ENCODE data around the gene TBC1D24. TPM values are rescaled to one million over a fixed set of nuclear protein-coding genes. Genes with fewer than 3 reads are reported as not detected.
"Not testable (repeated sequence)": the region's sequence is repeated elsewhere in the genome, so short reads cannot be mapped to it uniquely, and the experiment has no call there.

TBC1D24 gene
- total RNA-seq, 1 donor from 2014 or later, result 7.8 TPM

GRCh38 chr16:2479996-2480395, 5.1 kb downstream of the TBC1D24 start:
- not testable (repeated sequence) for H3K27me3 ChIP-seq (ENCODE audit: control insufficient read depth in 3 of 3, insufficient read depth in 3 of 3, low read length in 3 of 3); H3K27ac ChIP-seq (ENCODE audit: low read depth, low read length)
- H3K4me1 ChIP-seq (ENCODE audit: control insufficient read depth in 3 of 3, insufficient read depth in 3 of 3, low read length in 3 of 3), result peaks cover 37 to 46% (median 38%) of the 10 kb centered on the region in 3 donors

GRCh38 chr16:2480948-2481347, 6.0 kb downstream of the TBC1D24 start:
- H3K4me1 ChIP-seq (ENCODE audit: control insufficient read depth in 3 of 3, insufficient read depth in 3 of 3, low read length in 3 of 3), result peaks cover 32 to 45% (median 38%) of the 10 kb centered on the region in 3 donors
- H3K9me3 ChIP-seq (ENCODE audit: control insufficient read depth in 3 of 3, low read length in 3 of 3), result no peaks in the 10 kb centered on the region
- no peaks in the 10 kb centered on the region for H3K27me3 ChIP-seq (ENCODE audit: control insufficient read depth in 3 of 3, insufficient read depth in 3 of 3, low read length in 3 of 3)
- H3K27ac ChIP-seq (ENCODE audit: low read depth, low read length), result no peak overlapping the region
- no peak overlapping the region for H3K9ac ChIP-seq (ENCODE audit: low read depth in 1 of 3, low read length in 3 of 3)
- H3K36me3 ChIP-seq (ENCODE audit: control insufficient read depth in 3 of 3, insufficient read depth in 3 of 3, low read length in 3 of 3), result no peaks in the 10 kb centered on the region
- H3K4me3 ChIP-seq (ENCODE audit: low read length in 3 of 3), result no peak overlapping the region

More at GRCh38 chr16:2479996-2480395, 5.1 kb downstream of the TBC1D24 start:
- H3K9me3 ChIP-seq (ENCODE audit: control insufficient read depth in 3 of 3, low read length in 3 of 3); H3K4me3 ChIP-seq (ENCODE audit: low read length in 3 of 3); H3K9ac ChIP-seq (ENCODE audit: low read depth in 1 of 3, low read length in 3 of 3); H3K36me3 ChIP-seq (ENCODE audit: control insufficient read depth in 3 of 3, insufficient read depth in 3 of 3, low read length in 3 of 3): not testable (repeated sequence)

- peaks cover 31 to 43% (median 40%) of the 10 kb centered on the region in 3 donors for H3K4me1 ChIP-seq (ENCODE audit: control insufficient read depth in 3 of 3, insufficient read depth in 3 of 3, low read length in 3 of 3)
- H3K27me3 ChIP-seq (ENCODE audit: control insufficient read depth in 3 of 3, insufficient read depth in 3 of 3, low read length in 3 of 3), result no peaks in the 10 kb centered on the region
- H3K36me3 ChIP-seq (ENCODE audit: control insufficient read depth in 3 of 3, insufficient read depth in 3 of 3, low read length in 3 of 3), result no peaks in the 10 kb centered on the region
- H3K27ac ChIP-seq (ENCODE audit: low read depth, low read length), result no peak overlapping the region
- no peak overlapping the region for H3K4me3 ChIP-seq (ENCODE audit: low read length in 3 of 3)
- H3K9me3 ChIP-seq (ENCODE audit: control insufficient read depth in 3 of 3, low read length in 3 of 3), result no peaks in the 10 kb centered on the region
- H3K9ac ChIP-seq (ENCODE audit: low read depth in 1 of 3, low read length in 3 of 3), result peak overlapping the region in 2 of 3 donors; percentile 12 to 83
Observed at GRCh38 chr16:2481676-2482075, 6.7 kb downstream of the TBC1D24 start.

- peak overlapping the region in 2 of 3 donors; percentile 12 to 83 for H3K9ac ChIP-seq (ENCODE audit: low read depth in 1 of 3, low read length in 3 of 3)
- H3K4me3 ChIP-seq (ENCODE audit: low read length in 3 of 3), result peak overlapping the region in 2 of 3 donors; percentile 49 to 67
- no peaks in the 10 kb centered on the region for H3K27me3 ChIP-seq (ENCODE audit: control insufficient read depth in 3 of 3, insufficient read depth in 3 of 3, low read length in 3 of 3)
- peak overlapping the region; percentile 85 for H3K27ac ChIP-seq (ENCODE audit: low read depth, low read length)
- no peaks in the 10 kb centered on the region for H3K9me3 ChIP-seq (ENCODE audit: control insufficient read depth in 3 of 3, low read length in 3 of 3)
- H3K4me1 ChIP-seq (ENCODE audit: control insufficient read depth in 3 of 3, insufficient read depth in 3 of 3, low read length in 3 of 3), result peaks cover 35 to 48% (median 46%) of the 10 kb centered on the region in 3 donors
- no peaks in the 10 kb centered on the region for H3K36me3 ChIP-seq (ENCODE audit: control insufficient read depth in 3 of 3, insufficient read depth in 3 of 3, low read length in 3 of 3)
Observed at GRCh38 chr16:2482249-2482648, 7.3 kb downstream of the TBC1D24 start.

- no peaks in the 10 kb centered on the region for H3K27me3 ChIP-seq (ENCODE audit: control insufficient read depth in 3 of 3, insufficient read depth in 3 of 3, low read length in 3 of 3)
- H3K4me3 ChIP-seq (ENCODE audit: low read length in 3 of 3), result peak overlapping the region; percentile 43 to 67 (median 49)
- peak overlapping the region; percentile 74 to 83 (median 77) for H3K9ac ChIP-seq (ENCODE audit: low read depth in 1 of 3, low read length in 3 of 3)
- H3K4me1 ChIP-seq (ENCODE audit: control insufficient read depth in 3 of 3, insufficient read depth in 3 of 3, low read length in 3 of 3), result peaks cover 40 to 55% (median 52%) of the 10 kb centered on the region in 3 donors
- no peaks in the 10 kb centered on the region for H3K9me3 ChIP-seq (ENCODE audit: control insufficient read depth in 3 of 3, low read length in 3 of 3)
- H3K27ac ChIP-seq (ENCODE audit: low read depth, low read length), result peak overlapping the region; percentile 85
- no peaks in the 10 kb centered on the region for H3K36me3 ChIP-seq (ENCODE audit: control insufficient read depth in 3 of 3, insufficient read depth in 3 of 3, low read length in 3 of 3)
Observed at GRCh38 chr16:2482708-2483534, 8.0 kb downstream of the TBC1D24 start.

- peak overlapping the region in 2 of 3 donors; percentile 29 to 67 for H3K4me3 ChIP-seq (ENCODE audit: low read length in 3 of 3)
- H3K9me3 ChIP-seq (ENCODE audit: control insufficient read depth in 3 of 3, low read length in 3 of 3), result no peaks in the 10 kb centered on the region
- H3K36me3 ChIP-seq (ENCODE audit: control insufficient read depth in 3 of 3, insufficient read depth in 3 of 3, low read length in 3 of 3), result no peaks in the 10 kb centered on the region
- H3K27me3 ChIP-seq (ENCODE audit: control insufficient read depth in 3 of 3, insufficient read depth in 3 of 3, low read length in 3 of 3), result no peaks in the 10 kb centered on the region
- H3K9ac ChIP-seq (ENCODE audit: low read depth in 1 of 3, low read length in 3 of 3), result peak overlapping the region; percentile 74 to 83 (median 77)
- H3K4me1 ChIP-seq (ENCODE audit: control insufficient read depth in 3 of 3, insufficient read depth in 3 of 3, low read length in 3 of 3), result peaks cover 40 to 57% (median 52%) of the 10 kb centered on the region in 3 donors
- H3K27ac ChIP-seq (ENCODE audit: low read depth, low read length), result peak overlapping the region; percentile 85
Observed at GRCh38 chr16:2483939-2484897, 9.3 kb downstream of the TBC1D24 start.

- no peak overlapping the region for H3K27ac ChIP-seq (ENCODE audit: low read depth, low read length)
Observed at GRCh38 chr16:2484898-2485508, 10.1 kb downstream of the TBC1D24 start.

GRCh38 chr16:2485811-2486507, 11.0 kb downstream of the TBC1D24 start:
- H3K9me3 ChIP-seq (ENCODE audit: control insufficient read depth in 3 of 3, low read length in 3 of 3), result no peaks in the 10 kb centered on the region
- no peaks in the 10 kb centered on the region for H3K36me3 ChIP-seq (ENCODE audit: control insufficient read depth in 3 of 3, insufficient read depth in 3 of 3, low read length in 3 of 3)
- H3K27me3 ChIP-seq (ENCODE audit: control insufficient read depth in 3 of 3, insufficient read depth in 3 of 3, low read length in 3 of 3), result no peaks in the 10 kb centered on the region
- H3K27ac ChIP-seq (ENCODE audit: low read depth, low read length), result no peak overlapping the region
- H3K4me1 ChIP-seq (ENCODE audit: control insufficient read depth in 3 of 3, insufficient read depth in 3 of 3, low read length in 3 of 3), result peaks cover 40 to 57% (median 52%) of the 10 kb centered on the region in 3 donors
- H3K9ac ChIP-seq (ENCODE audit: low read depth in 1 of 3, low read length in 3 of 3), result peak overlapping the region in 1 of 3 donors; percentile 62
- no peak overlapping the region for H3K4me3 ChIP-seq (ENCODE audit: low read length in 3 of 3)

More at GRCh38 chr16:2484898-2485508, 10.1 kb downstream of the TBC1D24 start:
- Histone ChIP-seq H3K4me1 (ENCODE audit: control insufficient read depth in 3 of 3, insufficient read depth in 3 of 3, low read length in 3 of 3) (peaks cover 40 to 57% (median 52%) of the 10 kb centered on the region in 3 donors), H3K4me3 (ENCODE audit: low read length in 3 of 3) (no peak overlapping the region), H3K9me3 (ENCODE audit: control insufficient read depth in 3 of 3, low read length in 3 of 3) (no peaks in the 10 kb centered on the region), H3K27me3 (ENCODE audit: control insufficient read depth in 3 of 3, insufficient read depth in 3 of 3, low read length in 3 of 3) (no peaks in the 10 kb centered on the region), H3K36me3 (ENCODE audit: control insufficient read depth in 3 of 3, insufficient read depth in 3 of 3, low read length in 3 of 3) (no peaks in the 10 kb centered on the region), H3K9ac (ENCODE audit: low read depth in 1 of 3, low read length in 3 of 3) (peak overlapping the region in 2 of 3 donors; percentile 11 to 83)

Data from skeletal muscle tissue (tissue), 4 donors.